Hepatocyte (in vitro differentiated cells): ENCODE results near the gene NRG2.

Experiments used
- EZH2 ChIP-seq: fragments of 200-600 bp; sonication (generic); IDR thresholded peaks from 2 replicates; pipeline ENCODE4 v1.6.1; 2016; ENCODE audit warnings: antibody characterized with exemption, mild to moderate bottlenecking, borderline replicate concordance
- EZH2phosphoT487 ChIP-seq: fragments of 200-600 bp; sonication (generic); IDR thresholded peaks from one replicate; pipeline ENCODE4 v1.6.1; 2018; ENCODE audit warnings: antibody characterized with exemption, mild to moderate bottlenecking, low read depth, moderate library complexity; ENCODE audit not compliant: unreplicated experiment, severe bottlenecking
- TF ChIP-seq, protein P1 (sequence below): fragments of 200-600 bp; sonication (generic); IDR thresholded peaks from 2 replicates; pipeline ENCODE4 v1.5.1; 2016; ENCODE audit warnings: antibody characterized with exemption, mild to moderate bottlenecking; ENCODE audit not compliant: poor library complexity

DNA sequence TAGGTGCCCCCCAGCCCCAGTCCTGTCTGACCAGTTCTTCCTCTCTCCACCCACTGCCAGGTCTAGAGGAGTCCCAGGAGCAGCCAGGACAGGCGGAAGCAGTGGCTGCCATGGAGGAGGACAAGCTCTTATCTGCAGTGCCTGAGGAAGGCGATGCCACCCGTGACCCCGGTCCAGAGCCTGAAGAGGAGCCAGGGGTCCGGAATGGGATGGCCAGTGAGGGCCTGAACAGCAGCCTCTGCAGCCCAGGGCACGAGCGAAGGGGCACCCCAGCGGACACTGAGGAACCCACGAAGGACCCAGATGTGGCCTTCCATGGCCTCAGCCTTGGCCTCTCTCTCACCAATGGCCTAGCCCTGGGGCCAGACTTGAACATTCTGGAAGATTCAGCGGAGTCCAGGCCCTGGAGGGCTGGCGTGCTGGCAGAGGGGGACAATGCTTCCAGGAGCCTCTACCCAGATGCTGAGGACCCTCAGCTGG, 233.7 kb downstream of the NRG2 start:
- TF ChIP-seq EZH2 (no peak), EZH2phosphoT487 (no peak)
- TF ChIP-seq, protein P1, sequence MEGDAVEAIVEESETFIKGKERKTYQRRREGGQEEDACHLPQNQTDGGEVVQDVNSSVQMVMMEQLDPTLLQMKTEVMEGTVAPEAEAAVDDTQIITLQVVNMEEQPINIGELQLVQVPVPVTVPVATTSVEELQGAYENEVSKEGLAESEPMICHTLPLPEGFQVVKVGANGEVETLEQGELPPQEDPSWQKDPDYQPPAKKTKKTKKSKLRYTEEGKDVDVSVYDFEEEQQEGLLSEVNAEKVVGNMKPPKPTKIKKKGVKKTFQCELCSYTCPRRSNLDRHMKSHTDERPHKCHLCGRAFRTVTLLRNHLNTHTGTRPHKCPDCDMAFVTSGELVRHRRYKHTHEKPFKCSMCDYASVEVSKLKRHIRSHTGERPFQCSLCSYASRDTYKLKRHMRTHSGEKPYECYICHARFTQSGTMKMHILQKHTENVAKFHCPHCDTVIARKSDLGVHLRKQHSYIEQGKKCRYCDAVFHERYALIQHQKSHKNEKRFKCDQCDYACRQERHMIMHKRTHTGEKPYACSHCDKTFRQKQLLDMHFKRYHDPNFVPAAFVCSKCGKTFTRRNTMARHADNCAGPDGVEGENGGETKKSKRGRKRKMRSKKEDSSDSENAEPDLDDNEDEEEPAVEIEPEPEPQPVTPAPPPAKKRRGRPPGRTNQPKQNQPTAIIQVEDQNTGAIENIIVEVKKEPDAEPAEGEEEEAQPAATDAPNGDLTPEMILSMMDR: no peak
